SK-N-SH (cell line): Measurements from ENCODE around the gene DLG1. TPM values are rescaled to one million over a fixed set of nuclear protein-coding genes. Genes with fewer than 3 reads are reported as not detected.

Source experiments
- ELF1 ChIP-seq: IDR thresholded peaks from 2 replicates; pipeline ENCODE4 v1.4.0; 2012
- EP300 ChIP-seq, 2 experiments: IDR thresholded peaks; 2 replicates each; pipeline versions ENCODE4 v1.4.0 to v1.6.1; 2012; ENCODE audit warnings: borderline replicate concordance in 1 of 2, low read depth in 1 of 2, low read length in 1 of 2
- EZH2phosphoT487 ChIP-seq: fragments of 200-600 bp; sonication (generic); IDR thresholded peaks from 2 replicates; pipeline ENCODE4 v1.6.1; 2017; ENCODE audit warnings: low read depth, mixed run types, mild to moderate bottlenecking, antibody characterized with exemption, moderate library complexity, borderline replicate concordance
- FOSL2 ChIP-seq: IDR thresholded peaks from 2 replicates; pipeline ENCODE4 v1.4.0; 2012; ENCODE audit warnings: low read depth, mild to moderate bottlenecking, moderate library complexity, borderline replicate concordance
- FOXJ3 ChIP-seq: sonication (generic); formaldehyde crosslinking; IDR thresholded peaks from 2 replicates; pipeline ENCODE4 v1.5.1; 2020; ENCODE audit warnings: mild to moderate bottlenecking, missing genetic modification reagents
- GABPA ChIP-seq: IDR thresholded peaks from 2 replicates; pipeline ENCODE4 v1.4.0; 2012; ENCODE audit warnings: low read depth, mild to moderate bottlenecking
- GATA2 ChIP-seq: sonication (generic); formaldehyde crosslinking; IDR thresholded peaks from 2 replicates; pipeline ENCODE4 v1.5.0; 2020; ENCODE audit warnings: mild to moderate bottlenecking, missing genetic modification reagents
- JUND ChIP-seq: IDR thresholded peaks from 2 replicates; pipeline ENCODE4 v1.4.0; 2012
- MAX ChIP-seq: IDR thresholded peaks from 2 replicates; pipeline ENCODE4 v1.4.0; 2012; ENCODE audit warnings: low read depth
- MXI1 ChIP-seq: IDR thresholded peaks from 2 replicates; pipeline ENCODE4 v1.6.1; 2012; ENCODE audit warnings: mild to moderate bottlenecking, low read depth, low read length, improper control_type of control experiment
- NFIC ChIP-seq: IDR thresholded peaks from 2 replicates; pipeline ENCODE4 v1.4.0; 2012; ENCODE audit warnings: borderline replicate concordance
- NRF1 ChIP-seq: IDR thresholded peaks from 2 replicates; pipeline ENCODE4 v1.6.1; 2012; ENCODE audit warnings: low read depth, mild to moderate bottlenecking, low read length
- RAD21 ChIP-seq: IDR thresholded peaks from 2 replicates; pipeline ENCODE4 v1.6.1; 2012; ENCODE audit warnings: mild to moderate bottlenecking, low read length
- RCOR1 ChIP-seq: fragments of 150-350 bp; IDR thresholded peaks from 2 replicates; pipeline ENCODE4 v1.6.1; 2017; ENCODE audit warnings: antibody characterized with exemption, low read length
- RFX5 ChIP-seq: IDR thresholded peaks from 2 replicates; pipeline ENCODE4 v1.6.1; 2012; ENCODE audit warnings: mild to moderate bottlenecking, improper control_type of control experiment, low read length
- TCF12 ChIP-seq: IDR thresholded peaks from 2 replicates; pipeline ENCODE4 v1.4.0; 2012
- TEAD4 ChIP-seq: IDR thresholded peaks from 2 replicates; pipeline ENCODE4 v1.4.0; 2012; ENCODE audit warnings: mild to moderate bottlenecking, borderline replicate concordance; ENCODE audit not compliant: insufficient read depth
- USF2 ChIP-seq: fragments of 150-350 bp; IDR thresholded peaks from 2 replicates; pipeline ENCODE4 v1.6.1; 2017; ENCODE audit warnings: antibody characterized with exemption, low read length, low read depth, borderline replicate concordance
- ZBTB33 ChIP-seq: IDR thresholded peaks from 2 replicates; pipeline ENCODE4 v1.4.0; 2012; ENCODE audit warnings: low read depth, borderline replicate concordance
- polyA plus RNA-seq, 3 experiments: library from polyadenylated mRNA; depleted of rRNA; stranded (reverse); fragments of >200 nt; gene quantifications; 2 replicates each; pipeline ENCODE4 v1.2.3, GENCODE V29; 2012
- TF ChIP-seq, protein P1 (sequence below): IDR thresholded peaks from 2 replicates; pipeline ENCODE4 v1.6.1; 2012; ENCODE audit warnings: mild to moderate bottlenecking, low read depth, low read length, moderate library complexity
- TF ChIP-seq, protein P2 (sequence below): fragments of 200-600 bp; sonication (generic); IDR thresholded peaks from 2 replicates; pipeline ENCODE4 v1.6.1; 2017; ENCODE audit warnings: antibody characterized with exemption, mild to moderate bottlenecking, moderate library complexity
- TF ChIP-seq, protein P3 (sequence below): fragments of 150-350 bp; IDR thresholded peaks from 2 replicates; pipeline ENCODE4 v1.6.1; 2016; ENCODE audit warnings: mild to moderate bottlenecking, low read depth, low read length

DLG1 gene
- polyA plus RNA-seq, 1 of the 3 experiments (the other 2 are of a cell fraction), result 16.5 TPM

DNA sequence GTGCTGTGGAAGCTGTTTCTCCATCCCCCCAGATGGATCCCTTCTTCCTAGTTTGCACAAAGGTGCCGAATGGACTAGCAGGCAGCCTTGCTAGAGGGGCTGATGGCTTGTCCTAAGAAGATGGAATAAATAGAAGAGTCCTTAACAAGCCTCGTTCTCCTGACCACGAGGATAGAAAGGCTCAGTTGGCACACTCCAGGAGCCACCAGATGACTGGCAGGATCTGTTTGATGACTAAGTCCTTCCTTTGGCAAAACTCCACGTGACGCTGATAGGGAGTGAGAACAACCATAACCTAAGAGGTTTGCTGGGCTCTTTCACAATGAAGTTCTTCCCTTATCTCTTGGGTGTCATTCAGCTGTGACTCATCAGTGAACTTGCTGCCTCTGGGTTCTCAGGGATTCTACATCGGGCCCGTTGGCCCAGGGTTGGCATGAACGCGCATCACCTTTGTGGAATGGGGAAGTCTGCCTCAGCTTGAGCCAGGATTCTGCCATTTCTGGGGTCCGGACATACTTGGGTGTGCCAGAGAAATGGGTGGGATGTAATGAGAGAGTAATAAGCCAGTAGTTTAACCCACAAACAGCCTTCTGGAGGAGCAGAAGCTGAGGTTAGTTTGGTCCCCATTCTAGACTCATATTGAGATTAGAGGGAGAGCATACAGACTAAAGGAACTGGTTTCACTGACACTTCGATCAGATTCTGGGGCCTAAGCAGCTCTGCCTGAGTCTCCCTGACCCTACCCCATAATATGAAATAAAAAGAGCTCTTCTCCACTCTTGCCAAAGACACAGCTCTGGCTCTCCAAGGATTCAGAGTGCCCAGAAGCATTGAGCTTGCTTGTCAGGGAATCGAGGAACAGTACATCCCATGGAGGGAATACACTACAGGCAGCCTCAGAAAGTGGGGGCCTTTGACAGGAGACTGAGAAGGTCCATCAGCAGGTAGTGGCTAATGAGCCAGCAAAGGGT is 266.8 kb downstream of the DLG1 start (continued):
- TF ChIP-seq, protein P1, sequence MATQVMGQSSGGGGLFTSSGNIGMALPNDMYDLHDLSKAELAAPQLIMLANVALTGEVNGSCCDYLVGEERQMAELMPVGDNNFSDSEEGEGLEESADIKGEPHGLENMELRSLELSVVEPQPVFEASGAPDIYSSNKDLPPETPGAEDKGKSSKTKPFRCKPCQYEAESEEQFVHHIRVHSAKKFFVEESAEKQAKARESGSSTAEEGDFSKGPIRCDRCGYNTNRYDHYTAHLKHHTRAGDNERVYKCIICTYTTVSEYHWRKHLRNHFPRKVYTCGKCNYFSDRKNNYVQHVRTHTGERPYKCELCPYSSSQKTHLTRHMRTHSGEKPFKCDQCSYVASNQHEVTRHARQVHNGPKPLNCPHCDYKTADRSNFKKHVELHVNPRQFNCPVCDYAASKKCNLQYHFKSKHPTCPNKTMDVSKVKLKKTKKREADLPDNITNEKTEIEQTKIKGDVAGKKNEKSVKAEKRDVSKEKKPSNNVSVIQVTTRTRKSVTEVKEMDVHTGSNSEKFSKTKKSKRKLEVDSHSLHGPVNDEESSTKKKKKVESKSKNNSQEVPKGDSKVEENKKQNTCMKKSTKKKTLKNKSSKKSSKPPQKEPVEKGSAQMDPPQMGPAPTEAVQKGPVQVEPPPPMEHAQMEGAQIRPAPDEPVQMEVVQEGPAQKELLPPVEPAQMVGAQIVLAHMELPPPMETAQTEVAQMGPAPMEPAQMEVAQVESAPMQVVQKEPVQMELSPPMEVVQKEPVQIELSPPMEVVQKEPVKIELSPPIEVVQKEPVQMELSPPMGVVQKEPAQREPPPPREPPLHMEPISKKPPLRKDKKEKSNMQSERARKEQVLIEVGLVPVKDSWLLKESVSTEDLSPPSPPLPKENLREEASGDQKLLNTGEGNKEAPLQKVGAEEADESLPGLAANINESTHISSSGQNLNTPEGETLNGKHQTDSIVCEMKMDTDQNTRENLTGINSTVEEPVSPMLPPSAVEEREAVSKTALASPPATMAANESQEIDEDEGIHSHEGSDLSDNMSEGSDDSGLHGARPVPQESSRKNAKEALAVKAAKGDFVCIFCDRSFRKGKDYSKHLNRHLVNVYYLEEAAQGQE, result no peak
- TF ChIP-seq NRF1 (no peak), MAX (peak; percentile 98), ELF1 (peak; percentile 96), NFIC (peak; percentile 93), GATA2 (CRISPR knock-in tag) (no peak), GABPA (no peak), RAD21 (no peak), TEAD4 (peak; percentile 63; the same call in 1 of the 2 replicates), RFX5 (no peak), USF2 (no peak), ZBTB33 (0 out of 2 replicates have a peak, but pooled peaks have one; percentile 77), JUND (peak; percentile 96), EZH2phosphoT487 (no peak), FOSL2 (peak; percentile 91), EP300 (IDR thresholded peaks at IDR 0.05; ENCODE audit: borderline replicate concordance in 1 of 2, low read depth in 1 of 2, low read length in 1 of 2) (peak in 1 of 2 experiments; percentile 68; a peak in 1 of 4 replicates), RCOR1 (no peak), TCF12 (peak; percentile 89), FOXJ3 (CRISPR knock-in tag) (no peak), MXI1 (no peak)
- TF ChIP-seq, protein P2, sequence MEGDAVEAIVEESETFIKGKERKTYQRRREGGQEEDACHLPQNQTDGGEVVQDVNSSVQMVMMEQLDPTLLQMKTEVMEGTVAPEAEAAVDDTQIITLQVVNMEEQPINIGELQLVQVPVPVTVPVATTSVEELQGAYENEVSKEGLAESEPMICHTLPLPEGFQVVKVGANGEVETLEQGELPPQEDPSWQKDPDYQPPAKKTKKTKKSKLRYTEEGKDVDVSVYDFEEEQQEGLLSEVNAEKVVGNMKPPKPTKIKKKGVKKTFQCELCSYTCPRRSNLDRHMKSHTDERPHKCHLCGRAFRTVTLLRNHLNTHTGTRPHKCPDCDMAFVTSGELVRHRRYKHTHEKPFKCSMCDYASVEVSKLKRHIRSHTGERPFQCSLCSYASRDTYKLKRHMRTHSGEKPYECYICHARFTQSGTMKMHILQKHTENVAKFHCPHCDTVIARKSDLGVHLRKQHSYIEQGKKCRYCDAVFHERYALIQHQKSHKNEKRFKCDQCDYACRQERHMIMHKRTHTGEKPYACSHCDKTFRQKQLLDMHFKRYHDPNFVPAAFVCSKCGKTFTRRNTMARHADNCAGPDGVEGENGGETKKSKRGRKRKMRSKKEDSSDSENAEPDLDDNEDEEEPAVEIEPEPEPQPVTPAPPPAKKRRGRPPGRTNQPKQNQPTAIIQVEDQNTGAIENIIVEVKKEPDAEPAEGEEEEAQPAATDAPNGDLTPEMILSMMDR, result no peak
- TF ChIP-seq, protein P3, sequence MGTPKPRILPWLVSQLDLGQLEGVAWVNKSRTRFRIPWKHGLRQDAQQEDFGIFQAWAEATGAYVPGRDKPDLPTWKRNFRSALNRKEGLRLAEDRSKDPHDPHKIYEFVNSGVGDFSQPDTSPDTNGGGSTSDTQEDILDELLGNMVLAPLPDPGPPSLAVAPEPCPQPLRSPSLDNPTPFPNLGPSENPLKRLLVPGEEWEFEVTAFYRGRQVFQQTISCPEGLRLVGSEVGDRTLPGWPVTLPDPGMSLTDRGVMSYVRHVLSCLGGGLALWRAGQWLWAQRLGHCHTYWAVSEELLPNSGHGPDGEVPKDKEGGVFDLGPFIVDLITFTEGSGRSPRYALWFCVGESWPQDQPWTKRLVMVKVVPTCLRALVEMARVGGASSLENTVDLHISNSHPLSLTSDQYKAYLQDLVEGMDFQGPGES, result no peak
